AG08396 (cell line): ENCODE measurements around the gene HPN.

Experiments
- DNase-seq: peaks from one replicate; pipeline ENCODE4 v3.0.0; 2012; ENCODE audit warnings: low spot score, mixed read lengths

Gene HPN

DNA sequence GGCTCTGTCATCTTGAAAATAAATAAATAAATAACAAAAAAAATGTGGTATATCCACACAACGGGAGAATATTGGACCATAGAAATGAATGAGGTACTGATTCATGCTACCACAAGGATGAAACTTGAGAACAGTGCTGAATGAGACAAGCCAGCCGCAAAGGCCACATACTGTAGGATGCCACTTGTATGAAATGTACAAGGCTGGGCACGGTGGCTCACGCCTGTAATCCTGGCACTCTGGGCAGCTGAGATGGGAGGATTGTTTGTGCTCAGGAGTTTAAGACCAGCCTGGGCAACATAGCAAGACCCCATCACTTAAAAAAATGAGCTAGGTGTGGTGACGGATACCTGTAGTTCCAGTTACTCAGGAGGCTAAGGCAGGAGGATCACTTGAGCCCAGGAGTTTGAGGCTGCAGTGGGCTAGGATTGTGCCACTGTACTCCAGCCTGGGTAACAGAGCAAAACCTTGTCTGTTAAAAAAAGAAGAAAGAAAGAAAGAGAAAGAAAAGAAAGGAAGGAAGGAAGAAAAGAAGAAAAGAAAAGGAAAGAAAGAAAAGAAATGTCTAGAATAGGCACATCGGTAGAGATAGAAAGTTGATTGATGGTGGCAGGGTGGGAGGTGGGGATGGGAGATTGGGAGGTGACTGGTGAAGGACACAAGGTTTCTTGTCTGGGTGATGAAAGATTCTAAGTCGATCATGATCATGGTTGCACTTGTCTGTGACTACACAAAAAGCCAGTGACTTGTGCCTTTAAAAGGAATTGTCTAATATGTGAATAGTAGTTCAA, 20.3 kb downstream of the HPN start:
- DNase-seq, result no peak

DNA sequence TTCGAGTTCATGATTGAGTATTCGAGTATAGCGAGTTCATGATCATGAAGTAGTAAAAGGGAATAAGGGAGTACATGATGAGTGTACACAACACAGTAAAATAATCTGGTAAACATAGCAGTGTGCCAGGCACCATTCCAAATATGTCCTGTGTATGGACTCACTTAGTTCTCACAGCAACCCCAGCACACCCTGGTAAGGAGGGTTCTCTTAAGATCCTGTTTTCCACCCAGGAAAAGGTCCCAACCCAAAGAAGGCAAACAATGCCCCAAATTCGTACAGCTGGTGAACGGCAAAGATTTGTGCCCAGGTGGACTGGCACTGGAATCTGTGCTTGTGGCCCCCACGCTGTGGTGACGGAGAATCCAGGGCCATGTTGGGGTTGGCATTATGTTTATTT, 21.4 kb downstream of the HPN start:
- no peak for DNase-seq

DNA sequence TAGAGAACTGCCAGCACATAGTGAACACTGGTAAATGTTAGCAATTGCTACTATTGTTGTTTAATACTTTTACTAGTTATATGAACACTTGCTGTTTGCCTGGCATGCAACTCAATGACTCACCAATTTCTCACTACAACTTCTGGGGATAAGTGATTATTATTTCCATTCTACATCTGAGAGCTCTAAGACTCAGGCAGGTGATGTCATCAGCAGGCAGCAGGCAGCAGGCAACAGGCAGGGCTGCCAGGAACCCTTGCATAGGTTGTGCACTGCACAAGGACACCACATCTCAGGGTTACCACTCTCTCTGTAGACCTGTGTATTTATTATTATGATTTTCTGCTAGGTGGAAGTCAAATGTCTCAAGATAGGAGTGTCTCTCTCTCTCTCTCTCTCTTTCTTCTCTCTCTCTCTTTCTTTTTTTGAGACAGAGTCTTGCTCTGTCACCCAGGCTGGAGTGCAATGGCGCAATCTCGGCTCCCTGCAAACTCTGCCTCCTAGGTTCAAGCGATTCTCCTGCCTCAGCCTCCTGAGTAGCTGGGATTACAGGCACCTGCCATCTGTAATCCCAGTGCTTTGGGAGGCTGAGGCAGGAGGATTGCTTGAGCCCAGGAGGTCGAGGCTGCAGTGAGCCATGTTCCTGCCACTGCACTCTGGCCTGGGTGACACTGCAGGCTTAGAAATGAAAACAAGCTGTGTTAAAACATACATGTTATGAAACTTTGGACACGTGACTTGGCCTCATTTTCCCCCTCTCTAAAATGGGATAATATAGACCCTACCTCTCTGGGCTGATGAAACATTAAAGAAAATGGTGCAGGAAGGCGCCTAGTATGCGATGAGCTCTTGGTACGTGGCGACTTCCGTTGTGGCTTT, 22.7 kb downstream of the HPN start:
- peak; percentile 75 for DNase-seq

DNA sequence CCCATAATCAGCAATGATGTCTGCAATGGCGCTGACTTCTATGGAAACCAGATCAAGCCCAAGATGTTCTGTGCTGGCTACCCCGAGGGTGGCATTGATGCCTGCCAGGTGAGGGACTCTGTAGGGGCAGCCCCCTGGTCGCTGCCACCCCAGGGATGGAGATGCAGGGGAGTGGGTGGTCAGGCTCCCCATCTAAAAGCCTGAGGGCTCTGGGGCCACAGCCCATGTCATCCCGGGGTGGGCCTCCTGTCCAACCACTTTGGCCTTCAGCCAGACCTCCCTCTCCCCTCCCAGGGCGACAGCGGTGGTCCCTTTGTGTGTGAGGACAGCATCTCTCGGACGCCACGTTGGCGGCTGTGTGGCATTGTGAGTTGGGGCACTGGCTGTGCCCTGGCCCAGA, 24.1 kb downstream of the HPN start:
- no peak for DNase-seq

DNA sequence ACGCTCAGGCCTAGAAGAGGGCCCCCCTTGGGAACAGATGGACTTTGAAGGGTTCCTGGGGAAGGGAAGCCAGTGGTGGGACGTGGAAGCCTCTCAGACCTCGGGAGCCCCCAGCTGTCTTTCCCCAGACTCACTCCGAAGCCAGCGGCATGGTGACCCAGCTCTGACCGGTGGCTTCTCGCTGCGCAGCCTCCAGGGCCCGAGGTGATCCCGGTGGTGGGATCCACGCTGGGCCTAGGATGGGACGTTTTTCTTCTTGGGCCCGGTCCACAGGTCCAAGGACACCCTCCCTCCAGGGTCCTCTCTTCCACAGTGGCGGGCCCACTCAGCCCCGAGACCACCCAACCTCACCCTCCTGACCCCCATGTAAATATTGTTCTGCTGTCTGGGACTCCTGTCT, 24.6 kb downstream of the HPN start:
- DNase-seq, result no peak

DNA sequence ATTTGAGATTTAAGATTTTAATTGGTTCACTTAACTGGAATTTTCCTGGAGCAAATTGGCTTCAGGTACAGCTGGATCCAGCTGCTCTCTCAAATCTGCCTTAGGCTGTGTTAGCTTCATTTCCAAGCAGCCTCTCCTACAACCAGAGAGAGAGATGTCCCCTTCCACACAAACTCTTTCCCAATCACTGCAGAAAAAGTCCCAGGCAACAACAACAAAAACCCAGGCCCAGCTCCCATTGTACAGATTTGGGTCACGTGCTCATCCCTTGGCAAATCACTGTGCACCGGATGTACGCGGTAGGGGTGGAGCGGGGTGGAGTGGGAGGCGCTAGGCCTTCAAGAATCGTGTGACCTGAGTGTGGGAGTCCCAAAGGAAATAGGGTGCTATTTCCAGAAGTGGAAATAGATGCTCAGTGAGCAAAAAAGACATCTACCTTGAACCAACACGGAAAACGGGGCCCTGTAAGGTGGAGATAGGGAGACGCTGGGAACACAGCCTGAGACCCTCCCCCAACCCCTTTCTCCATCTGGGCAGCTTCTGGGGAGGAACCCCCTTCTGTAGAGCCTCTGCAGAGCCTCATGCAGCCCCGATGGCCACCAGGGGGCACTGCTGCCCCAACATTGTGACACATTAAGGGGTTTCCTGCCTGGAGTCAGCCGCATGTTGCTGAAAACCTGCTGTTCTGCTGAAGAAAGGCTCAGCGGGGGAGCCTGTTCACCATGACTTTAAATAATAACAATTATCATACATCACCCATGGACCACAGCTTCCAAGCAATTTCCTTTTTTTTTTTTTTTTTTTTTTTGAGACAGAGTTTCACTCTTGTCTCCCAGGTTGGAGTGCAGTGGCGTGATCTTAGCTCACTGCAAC, 25.4 kb downstream of the HPN start:
- peak; percentile 89 for DNase-seq

DNA sequence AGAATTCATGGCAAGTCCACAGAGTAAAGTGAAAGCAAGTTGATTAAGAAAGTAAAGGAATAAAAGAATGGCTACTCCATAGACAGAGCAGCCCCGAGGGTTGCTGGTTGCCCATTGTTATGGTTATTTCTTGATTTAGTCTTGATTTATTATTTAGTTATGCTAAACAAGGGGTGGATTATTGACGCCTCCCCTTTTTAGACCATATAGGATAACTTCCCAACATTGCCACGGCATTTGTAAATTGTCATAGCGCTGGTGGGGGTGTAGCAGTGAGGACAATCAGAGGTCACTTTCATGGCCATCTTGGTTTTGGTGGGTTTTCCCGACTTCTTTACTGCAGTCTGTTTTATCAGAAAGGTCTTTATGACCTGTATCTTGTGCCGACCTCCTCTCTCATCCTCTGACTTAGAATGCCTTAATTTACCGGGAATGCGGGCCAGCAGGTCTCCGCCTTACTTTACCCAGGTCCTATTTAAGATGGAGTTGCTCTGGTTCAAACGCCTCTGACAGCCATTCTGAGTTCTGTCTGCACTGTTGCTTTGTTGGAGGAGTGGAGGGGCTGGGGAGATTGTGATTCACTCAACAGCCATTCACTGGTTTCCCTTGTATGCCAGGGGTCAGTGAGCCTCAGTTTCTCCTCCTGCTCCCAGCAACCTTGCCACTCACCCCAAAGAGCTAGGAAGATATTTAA, 27.6 kb downstream of the HPN start:
- DNase-seq, result no peak

DNA sequence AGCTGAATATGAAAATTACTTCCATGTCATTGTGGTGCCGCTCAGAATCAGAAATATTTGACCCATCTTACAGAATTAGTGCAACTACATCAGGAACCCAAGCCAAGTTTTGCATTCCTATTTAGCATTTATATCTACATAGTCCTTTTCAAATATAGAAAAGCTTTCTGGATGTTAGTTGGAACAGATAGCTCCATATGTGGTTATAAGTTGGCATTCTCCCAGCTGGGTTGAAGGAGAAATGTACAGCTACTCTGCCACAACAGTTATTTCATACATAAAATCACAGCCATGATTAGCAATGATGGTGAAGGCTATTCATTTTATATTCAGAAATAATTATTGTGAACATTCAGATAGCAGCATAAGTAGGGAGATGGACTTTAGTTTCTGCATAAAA, 28.2 kb downstream of the HPN start:
- DNase-seq, result no peak

DNA sequence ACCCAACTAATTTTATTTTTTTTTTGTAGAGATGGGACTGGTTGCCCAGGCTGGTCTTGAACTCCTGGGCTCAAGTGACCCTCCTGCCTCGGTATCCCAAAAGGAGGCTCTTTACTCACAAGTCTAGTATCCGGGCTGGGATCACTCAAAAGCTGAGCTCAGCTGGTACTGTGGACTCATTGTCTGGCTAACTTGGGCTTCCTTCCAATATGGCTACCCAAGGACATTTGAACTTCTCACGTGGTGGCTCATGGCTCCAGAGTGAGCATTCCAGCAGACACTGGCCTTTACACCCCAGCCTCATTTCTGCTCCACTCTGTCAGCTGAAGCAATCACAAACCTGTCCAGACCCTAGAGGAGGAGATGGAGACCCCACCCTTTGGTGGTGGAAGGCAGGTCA, 28.9 kb downstream of the HPN start:
- DNase-seq, result no peak

DNA sequence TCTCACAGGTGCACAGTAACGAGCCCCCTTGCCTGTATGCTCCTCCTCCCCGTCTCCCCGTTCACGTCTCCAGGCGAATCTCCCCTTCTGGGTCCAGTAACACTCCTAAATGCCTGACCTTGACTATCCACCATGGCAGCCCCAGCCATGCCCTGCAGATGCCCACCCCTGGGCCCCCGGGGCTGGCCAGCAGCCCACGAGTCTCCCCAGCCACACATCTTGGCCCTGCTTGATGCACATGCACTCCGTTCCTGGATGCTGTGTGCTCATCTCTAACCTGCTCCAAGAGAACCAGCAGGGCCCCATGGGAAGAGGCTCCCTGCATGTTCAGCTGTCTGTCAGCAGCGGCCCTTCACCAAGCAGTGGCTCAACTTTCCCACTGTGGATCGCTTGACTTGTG, 32.0 kb downstream of the HPN start:
- no peak for DNase-seq

DNA sequence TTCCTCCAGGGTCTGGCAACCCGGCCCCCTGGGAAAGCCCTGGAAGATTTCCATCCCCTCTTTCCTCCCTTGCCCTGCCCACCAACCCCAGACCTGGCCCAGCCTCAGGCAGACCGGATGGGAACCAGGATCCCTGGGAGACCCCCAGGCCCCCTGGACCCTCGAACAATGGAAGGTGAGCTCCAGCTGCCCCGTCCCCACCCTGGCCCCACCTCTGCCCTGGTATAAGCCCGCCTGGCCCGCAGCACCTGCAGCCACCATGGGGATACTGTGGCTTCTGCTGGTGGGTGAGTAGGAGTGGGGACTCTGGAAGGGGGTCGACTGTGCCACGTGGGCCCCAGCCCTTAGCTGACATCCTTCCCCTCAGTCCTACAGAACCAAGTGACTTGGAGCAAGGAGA, 32.4 kb downstream of the HPN start:
- no peak for DNase-seq

DNA sequence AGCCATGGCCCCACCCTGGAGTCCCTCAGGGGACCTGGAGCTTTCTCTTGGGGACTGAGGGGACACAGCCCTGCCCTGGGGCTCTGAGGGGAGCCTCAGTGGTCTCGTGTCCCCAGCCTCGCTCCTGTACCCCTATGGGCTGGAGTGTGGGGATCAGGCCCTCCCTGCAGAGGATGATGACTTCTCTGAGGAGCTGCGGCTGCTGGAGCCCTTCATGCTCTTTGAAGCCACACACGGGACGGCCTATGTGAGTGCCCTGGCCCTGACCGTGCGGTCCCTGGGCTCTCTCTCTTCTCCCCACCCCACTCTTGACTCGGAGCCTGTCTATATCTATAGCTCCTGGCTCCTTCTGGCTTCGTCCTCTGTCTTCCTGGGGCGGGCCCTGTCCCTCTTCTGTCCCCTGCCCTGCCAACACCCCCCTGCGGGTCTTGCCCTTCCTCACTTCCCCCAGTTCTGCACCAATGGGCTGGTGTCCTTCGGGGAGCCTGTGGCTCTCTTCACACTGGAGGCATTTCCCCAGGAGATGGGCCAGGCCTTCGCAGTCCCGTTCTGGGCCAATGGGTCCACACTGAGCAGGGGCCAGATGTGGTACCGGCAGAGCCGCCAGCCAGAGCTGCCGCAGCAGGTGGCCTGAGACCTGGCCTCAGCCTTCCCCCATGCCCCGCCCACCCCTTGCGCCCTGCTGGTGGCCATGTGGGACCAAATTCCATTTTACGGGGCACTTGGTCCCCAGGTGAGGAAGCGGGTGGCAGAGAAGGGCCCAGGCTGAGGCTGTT, 33.1 kb downstream of the HPN start:
- no peak for DNase-seq

DNA sequence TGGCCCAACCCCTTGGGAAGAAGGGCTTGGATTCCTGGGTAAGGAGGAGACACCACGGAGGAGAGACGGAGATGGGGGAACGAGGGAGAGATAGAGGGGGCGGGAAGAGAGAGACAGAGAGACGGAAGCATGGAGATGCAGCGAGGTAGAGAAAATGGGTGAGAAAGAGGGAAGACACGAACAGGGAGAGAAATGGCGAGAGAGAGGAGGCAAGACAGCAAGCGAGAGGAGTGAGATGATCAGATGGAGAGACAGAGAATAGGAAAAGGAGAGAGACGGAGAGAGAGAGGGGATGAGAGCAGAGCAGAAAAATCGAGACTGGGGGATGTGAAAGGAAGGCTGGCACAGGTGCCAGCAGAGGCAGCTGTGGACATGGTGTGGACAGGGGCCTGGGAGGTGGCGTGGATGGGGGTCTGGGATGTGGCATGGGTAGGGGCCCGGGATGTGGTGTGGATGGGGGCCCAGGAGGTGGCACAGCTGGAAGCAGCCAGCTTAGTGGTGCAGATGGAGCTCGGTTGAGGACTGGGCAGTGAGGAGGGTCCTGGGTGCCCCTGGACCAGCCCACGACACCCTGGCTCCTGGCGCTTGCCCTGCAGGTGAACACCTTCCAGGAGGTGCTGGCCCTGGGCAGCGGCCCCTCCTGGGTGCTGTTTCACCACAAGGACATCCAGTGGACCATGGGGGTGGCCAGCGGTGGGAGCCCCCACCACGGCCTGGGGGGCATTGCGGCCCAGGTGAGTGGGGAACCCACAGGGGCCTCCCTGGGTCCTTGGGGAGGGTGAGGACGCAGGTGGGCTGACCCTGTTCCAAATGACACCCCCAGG, 33.9 kb downstream of the HPN start:
- DNase-seq, result no peak

DNA sequence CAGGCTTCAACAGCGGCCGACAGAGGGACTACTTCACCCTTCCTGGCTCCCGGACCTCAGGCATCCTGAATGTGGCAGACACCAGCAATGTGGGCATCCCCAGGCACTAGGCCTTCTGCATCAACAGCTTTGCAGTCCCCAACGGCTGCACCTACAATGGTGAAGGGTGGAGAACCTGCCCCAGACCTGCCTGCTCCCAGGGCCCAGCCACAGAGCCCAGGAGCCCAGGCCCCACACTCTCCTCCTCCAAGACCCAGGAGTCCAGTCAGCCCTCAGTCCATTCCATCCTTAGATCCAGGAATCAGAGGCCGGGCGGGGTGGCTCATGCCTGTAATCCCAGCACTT, 34.5 kb downstream of the HPN start:
- no peak for DNase-seq

DNA sequence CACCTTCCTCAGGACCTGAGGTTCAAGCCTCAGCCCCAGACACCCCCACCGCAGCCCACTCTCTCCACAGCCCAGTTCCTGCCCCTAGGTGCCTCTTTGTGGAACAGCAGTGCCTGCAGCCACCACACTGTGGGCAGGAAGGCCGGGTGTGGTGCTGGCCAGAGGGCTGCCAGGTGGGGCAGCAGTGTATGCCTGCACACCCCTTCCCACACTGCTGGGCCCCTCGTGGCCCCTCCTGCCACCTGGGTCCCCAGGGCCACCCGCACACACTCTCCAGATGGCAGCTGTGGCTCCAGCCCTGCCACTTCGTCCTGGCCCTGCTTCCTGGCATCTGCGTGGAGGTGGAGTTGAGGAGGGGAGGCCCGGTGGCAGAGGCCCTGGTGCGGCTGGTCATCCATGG, 35.1 kb downstream of the HPN start:
- no peak for DNase-seq

DNA sequence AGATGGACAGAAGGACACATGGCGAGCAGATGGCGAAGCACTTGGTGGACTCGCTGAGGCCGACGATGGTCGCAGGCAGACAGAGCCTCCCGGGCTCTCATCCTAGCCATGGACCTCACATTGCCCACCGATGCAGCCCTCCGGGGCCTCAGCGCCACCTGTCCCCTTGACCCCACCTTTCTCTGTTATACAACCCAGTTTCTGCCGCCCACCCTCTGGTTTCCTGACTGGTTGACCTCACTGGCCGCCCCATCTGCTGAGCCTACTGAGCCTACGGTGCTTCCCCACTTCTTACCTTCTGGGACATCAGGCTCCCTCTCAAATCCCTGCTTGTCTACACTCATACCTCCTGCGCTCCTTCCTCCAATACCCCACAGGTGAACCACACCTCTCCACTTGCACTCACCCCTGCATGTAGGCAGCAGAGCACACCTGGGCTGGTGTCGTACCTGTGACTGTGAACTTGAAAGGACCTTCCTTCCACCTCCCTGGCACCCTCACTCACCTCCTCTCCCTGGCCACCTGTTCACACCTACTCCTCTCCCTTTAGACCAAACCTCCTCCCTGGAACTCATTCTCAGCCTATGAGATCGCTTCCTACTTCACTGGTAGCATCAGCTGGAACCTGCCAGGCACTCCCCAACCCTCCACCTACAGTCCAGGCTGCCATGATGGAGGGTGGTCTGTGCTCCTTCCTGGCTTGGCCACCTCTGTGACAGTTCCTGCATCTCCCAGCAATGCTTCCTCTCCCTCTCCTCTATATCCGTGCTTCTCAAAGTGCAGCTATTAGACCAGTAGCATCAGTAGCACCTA, 36.1 kb downstream of the HPN start:
- no peak for DNase-seq

DNA sequence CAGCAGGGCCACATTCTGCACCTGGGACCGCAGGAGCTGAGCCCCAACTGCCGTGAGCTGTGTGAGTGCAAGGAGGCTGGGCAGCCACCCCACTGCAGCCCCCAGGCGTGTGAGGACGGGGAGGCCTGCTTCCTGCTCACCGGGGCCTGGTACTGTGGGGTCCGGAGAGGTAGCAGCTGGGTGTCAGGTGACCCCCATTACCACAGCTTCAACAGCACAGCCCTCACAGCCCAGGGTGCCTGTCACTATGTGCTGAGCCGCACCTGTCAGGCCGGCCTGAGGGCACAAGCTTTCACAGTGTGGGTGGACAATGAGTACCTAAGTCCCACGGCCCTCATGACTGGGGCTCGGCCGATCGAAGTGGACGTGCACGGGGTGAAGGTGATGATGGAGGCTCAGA, 38.3 kb downstream of the HPN start:
- DNase-seq, result no peak

DNA sequence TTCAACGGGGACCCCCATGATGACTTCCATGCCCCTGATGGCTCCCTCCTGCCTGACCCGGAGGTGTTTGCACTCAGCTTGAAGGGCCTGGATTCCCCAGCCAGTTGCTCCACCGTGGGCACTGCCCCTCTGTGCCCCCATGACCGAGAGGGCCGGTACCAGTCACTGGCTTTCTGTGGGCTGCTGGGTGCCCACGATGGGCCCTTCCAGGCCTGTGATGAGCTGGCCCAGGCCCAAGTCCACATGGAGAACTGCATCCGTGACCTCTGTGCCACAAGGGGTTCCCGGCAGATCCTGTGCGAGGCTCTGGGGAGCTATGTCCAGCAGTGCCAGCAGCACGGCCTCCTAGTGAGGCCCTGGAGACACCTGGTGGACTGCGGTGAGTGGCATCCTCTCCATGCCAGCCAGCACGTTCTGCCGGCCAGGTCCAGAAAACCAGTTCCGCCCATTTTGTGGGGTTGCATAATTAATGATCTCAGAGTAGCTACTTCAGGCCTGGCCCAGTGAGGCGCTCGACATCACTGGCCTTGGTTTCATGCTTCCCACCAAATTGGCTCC, 39.2 kb downstream of the HPN start:
- no peak for DNase-seq

DNA sequence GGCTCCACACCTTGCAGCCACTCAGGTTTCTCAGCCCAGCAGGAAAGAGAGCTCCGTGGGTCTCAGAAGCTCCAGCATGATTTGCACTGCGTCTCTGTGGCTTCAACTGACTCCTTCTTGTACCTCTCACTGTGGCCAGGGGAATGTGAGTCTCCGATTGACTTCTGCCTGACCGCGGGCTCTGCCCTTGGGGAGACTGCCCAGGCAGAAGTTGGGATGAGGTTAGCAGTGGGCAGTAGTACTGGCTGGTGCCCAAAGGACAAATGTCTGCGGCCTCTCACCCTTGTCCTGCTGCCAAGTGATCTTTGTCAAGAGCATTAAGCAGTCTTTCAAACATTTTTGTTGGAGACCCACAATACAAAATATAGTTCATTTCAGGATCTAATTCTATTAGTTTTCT, 39.7 kb downstream of the HPN start:
- DNase-seq, result no peak
